HG03521 (cell line): ENCODE data around the gene PYCR2.
A peak's percentile ranks its signal among the peaks of the same experiment; 100 is the strongest.
"Not testable (repeated sequence)": the region's sequence is repeated elsewhere in the genome, so short reads cannot be mapped to it uniquely, and the experiment has no call there.

Experiments used
- ATAC-seq: cut with Tn5 transposase; IDR thresholded peaks from one replicate; pipeline ENCODE4 v1.9.1; 2021; ENCODE audit warnings: mild to moderate bottlenecking, moderate library complexity; ENCODE audit not compliant: unreplicated experiment

Gene PYCR2

DNA sequence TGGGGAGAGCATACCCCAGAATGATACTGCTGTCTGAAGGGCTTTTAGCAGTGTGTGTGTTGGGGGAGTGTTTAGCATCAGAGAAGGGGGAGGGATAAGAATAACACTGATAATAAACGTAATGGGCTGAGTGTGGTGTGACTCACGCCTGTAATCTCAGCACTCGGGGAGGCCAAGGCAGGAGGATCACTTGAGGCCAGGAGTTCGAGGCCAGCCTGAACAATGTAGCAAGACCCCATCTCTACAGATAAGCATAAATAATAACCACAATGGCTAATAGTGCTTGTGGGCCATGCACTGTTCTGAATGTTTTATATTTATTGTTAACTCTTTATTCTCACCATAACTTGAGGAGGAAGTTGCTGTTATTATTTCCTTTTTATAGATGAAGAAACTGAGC lies 19.5 kb upstream of the PYCR2 start:
- no peak for ATAC-seq

DNA sequence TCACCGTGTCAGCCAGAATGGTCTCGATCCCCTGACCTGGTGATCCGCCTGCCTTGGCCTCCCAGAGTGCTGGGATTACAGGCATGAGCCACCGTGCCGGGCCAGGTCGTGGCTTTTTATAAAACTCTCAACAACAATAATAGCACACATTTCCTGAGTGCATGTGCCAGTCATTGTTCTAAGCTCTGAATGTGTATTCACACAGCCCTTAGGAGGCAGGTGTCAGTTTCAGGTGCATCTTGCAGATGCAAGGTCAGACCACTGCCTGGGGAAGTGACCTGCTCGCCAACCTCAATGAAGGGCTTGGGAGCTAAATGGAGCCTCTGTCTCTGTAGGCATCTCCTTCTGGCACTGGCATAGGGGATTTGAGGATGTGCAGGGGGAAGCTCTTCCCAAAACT lies 18.5 kb upstream of the PYCR2 start:
- ATAC-seq, result peak; percentile 68

DNA sequence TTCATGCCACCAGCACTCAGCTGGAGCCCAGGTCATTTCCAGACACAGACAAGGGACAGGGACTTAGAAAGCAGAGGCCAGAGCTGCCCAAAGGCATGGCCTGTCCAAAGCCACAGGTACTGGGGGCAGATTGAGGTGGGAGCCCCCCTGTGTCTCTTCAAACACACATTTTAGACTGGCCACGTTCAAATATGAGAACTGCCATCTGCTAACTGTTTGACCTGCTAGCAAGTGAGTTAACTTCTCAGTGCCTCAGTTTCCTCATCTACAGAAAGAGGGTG lies 17.8 kb upstream of the PYCR2 start:
- no peak for ATAC-seq

DNA sequence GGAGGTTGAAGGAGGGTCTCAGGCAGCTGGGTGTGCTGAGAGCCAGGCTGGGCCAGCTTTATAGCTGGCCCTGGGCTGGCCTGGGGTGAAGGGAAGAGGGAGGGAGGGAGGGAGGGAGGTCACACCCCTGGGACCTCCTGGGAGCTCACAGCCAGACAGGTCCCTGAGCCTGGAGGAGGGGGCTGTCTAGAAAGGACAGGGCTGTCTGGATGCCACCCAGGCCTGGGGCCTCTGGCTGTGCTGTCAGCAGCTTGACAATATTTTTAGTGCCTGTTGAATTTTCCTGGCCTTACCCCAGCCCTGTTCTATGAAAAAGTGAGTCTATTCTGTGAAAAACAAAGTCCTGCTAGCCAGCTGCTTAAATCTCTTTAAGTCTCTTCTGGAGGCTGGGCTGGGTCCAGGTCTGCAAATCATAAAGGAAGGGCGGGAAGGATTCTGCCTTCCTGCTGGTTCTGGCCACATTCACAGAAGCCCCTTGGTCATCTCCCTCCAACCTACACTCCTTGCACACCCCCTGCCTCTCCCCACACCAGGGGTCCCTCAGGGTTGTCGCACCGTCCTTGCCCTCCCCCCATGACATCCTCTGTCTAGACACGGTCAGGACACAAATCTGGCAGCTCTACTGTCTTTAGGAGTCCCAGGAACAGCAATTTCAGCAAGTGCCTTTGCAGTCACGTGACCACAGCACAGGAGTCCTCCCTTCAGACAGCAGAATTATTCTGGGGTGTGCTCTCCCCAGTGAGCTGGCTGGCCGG lies 17.3 kb upstream of the PYCR2 start, which contains the start of gene LEFTY2:
LEFTY2 (minus strand) TSS at position 34 of the 755 bp plus-strand sequence. CDS start 80 bp downstream, outside the sequence.
- ATAC-seq, result no peak

DNA sequence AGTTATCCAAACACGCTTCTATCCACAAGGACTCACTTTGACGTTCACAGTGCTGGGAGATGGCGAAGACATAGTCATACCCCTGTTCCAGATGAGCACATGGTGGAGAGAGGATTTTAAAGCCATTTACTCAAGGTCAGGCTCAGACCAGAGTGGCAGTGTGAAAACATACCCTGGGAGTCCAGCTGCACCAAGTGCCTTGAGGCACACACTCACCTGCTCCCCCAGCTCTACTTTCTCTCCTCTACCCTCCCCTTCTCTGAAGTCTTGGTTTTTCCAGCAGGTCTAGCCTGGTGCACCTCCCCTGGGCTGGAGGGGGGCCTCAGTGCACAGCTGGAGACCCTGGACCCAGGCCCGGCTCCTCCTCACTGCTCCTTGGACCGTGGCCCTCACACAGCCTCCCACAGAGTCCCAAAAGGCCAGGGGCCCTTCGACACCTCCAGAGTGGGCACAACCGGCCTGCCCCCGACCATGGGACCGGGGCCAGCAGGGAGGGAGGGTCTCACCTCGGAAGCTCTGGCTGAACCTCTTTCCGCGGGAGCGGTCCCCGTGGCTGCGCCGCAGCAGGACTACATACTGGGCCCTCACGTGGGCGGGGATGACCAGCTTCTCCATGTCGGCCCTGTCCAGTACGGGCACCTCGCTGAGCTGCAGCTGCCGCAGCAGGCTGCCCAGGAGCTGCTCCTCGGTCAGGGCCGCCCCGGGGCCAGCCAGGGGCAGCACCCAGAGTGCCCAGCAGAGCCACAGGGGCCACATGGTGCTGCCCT lies 16.5 kb upstream of the PYCR2 start:
- no peak for ATAC-seq

DNA sequence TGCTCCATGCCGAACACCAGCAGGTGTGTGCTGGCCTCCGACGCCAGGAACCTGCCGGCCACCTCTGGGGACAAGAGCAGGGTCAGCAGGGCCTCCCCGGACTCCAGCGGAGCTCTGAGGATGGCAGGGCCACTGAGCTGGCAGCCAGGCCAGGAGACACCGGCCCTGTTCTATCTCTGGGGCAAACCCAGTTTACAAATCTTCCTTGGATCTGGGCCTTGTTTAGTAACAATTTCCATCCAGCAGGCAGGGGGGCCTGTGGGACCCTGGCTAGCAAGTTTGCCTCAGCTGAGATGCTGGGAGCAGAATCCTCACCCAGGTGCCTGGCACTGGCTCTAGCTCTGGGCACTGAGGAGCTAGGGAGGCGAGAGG lies 15.9 kb upstream of the PYCR2 start:
- ATAC-seq, result not testable (repeated sequence)

DNA sequence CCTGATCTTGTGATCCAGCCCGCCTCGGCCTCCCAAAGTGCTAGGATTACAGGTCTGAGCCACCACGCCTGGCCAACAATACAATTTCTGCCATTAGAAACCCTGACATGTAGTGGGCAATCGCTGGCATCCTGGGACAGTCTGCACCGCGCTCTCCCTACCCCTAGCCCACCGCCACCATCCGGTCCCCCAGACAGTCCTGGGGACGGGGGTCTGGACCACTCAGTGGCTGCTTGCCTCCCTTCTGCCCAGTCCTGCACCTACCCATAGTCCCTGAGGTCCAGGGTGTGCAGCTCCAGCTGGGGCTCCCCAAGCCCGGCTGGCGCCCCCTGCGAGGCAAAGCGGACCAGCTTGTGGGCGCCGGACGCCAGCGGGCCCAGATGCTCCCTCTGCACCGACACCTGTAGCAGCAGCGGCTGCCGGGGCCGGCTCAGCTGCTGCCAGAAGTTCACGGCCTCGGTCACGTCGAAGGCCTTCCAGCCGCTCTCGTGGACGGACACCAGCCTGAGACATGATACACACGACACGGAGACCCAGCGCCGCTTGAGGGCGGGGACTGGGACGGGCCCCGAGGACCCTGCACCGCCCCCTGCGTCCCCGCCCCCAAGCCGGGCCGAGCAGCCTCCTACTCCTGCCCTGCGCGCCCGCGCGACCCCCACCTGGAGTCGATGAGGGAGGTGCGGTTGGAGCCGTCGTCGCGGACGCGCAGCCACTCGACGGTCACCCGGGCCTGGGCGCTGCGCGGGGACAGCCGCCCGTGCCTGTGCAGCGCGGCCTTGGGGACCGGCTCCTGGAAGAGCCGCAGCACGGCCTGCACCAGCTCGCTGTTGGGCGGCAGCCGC lies 15.3 kb upstream of the PYCR2 start:
- not testable (repeated sequence) for ATAC-seq

DNA sequence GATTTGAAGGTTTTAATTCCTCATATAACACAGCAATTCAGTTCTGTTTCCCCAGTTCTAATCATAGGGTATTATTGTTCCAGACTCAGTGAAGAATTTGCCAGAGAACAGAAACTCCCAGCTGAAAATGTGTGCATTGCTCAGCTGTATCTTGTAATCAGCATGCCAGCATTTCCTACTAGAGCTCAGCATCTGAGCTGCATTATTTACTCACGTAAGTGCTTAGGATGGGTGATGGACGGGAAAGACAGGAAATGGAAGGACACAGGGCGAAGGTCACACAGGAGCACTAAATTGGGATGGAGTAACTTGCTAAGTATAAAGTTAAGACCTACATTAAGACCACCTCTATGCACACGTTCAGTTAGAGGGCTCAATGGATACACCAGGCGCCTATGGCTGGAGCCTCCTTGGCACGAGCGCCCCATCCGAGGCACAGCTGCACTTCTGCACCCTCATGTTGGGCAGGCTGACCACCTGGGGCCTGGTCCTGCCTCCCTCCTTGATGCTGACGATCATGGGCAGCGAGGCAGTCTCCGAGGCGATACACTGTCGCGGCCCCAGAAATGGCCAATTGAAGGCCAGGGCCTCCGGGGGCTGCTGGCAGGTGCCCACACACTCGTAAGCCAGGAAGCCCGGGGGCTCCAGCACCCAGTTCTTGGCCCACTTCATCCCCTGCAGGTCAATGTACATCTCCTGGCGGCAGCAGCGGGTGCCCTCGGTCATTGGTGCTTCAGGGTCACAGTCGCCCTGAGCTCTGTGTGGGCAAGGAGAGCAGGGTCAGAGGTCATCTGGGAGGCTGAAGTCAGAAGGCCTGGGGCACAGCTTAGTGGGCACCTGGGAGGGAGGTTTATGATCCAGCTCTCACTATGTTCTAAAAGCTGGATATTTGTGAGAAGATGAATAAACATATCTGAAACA lies 13.3 kb upstream of the PYCR2 start:
- no peak for ATAC-seq

DNA sequence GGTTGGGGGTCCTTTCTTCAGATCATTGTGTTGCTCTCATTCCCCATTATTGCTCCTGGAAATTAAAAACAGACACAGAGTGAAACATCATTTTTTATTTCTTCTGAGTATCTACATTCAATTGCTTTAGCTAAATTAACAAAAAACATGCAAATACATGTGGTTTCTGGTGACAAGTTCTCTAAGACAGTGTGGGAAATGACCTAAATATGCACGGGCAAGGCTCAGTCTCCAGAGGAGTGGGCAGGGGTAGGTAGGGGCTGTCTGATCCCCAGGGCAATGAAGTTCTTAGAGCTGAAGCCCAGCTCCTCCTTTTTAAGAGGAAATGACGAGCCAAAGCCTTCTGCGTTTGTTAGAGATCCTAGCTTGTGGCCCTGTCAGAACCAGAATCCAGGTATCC lies 12.5 kb upstream of the PYCR2 start:
- no peak for ATAC-seq

DNA sequence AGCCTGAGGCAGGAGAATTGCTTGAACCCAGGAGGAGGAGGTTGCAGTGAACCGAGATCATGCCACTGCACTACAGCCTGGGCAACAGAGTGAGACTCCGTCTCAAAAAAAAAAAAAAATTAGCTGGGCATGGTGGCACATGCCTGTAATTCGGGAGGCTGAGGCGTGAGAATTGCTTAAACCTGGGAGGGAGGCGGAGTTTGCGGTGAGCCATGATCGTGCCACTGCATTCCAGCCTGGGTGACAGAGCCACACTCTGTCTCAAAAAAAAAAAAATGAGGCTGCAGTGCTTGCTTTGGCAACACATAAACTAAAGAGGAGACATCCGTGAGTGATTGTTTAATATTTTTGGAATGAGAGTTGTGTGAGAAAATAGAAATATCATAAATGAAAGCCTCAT lies 12.0 kb upstream of the PYCR2 start:
- ATAC-seq, result not testable (repeated sequence)

DNA sequence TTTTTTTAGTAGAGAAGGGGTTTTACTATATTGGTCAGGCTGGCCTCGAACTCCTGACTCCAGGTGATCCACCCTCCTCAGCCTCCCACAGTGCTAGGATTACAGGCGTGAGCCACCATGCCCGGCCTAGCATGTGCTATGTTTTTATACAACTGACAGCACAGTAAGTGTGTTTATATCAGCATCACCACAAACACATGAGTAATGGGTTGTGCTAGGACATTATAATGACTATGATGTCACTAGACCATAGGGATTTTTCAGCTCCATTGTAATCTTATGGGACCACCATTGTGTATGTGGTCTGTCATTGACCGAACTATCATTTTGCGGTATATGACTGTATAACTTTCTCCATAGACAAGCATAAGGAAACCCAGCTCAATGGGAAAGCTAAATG lies 10.7 kb upstream of the PYCR2 start:
- ATAC-seq, result no peak

DNA sequence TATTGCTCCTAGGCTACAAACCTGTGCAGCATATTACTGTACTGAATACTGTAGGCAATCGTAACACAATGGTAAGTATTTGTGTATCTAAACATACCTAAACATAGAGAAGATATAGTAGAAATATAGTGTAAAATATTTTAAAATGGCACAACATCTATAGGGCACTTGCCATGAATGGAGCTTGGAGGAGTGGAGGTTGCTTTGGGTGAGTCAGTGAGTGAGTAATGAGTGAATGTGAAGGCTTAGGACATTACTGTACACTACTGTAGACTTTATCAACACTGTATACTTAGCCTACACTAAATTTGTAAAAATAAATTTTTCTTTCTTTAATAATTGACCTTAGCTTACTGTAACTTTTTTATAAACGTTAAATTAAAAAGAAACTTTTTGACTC lies 9.0 kb upstream of the PYCR2 start:
- no peak for ATAC-seq

DNA sequence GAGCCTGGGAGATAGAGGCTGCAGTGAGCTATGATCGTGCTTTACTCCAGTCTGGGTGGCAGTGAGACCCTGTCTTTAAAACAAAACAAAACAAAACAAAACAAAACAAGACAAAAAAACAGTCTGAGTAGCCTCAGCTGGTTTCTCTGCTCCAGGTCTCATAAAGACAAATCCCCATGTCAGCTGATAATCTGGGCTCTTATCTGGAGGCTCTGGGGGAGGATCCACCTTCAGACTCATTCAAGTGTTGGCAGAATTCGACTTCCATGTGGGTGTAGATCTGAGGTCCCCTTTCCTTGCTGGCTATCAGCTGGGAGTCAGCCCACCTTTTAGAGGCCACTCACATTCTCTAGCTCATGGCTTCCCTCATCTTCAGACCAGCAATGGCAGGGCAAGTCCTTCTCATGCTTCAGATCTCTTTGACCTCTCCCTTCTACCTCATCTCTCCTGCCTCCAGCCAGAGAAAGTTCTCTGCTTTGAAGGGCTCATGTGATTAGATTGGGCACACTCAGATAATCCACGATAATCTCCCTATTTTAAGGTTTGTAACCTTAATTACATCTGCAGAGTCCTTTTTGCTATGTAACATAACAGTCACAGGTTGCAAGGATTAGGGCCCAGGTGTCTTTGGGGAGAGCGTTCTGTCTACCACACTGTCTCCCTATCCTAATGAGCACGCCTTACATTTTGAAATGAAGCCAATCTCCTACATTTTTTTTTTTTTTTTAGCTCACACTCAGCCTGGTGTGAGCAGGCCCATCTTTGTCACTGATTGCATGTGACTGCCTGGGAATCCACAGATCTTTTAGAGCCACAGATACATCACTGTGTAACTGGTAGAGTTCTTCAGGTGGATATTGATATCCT lies 7.5 kb upstream of the PYCR2 start:
- ATAC-seq, result no peak

DNA sequence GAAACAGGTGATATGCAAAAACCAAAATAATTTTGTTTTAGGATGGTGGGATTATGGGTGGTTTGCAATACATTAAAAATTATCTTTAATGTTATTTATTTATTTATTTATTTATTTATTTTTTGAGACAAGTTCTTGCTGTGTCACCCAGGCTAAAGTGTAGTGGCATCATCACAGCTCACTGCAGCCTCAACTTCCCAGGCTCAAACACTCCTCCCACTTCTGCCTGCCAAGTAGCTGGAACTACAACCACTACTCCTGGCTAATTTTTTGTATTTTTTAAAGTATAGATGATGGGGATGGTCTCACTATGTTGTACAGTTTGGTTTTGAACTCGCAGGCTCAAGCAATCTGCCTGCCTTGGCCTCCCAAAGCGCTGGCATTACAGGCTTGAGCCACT lies 6.5 kb upstream of the PYCR2 start:
- no peak for ATAC-seq

DNA sequence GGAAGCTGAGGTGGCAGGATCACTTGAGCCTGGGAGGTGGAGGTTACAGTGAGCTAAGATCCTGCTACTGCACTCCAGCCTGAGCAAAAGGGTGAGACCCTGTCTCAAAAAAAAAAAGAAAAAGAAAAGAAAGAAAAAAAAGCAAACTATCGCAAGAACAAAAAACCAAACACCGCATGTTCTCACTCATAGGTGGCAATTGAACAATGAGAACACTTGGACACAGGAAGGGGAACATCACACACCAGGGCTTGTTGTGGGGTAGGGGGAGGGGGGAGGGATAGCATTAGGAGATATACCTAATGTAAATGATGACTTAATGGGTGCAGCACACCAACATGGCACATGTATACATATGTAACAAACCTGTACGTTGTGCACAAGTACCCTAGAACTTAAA lies 5.4 kb upstream of the PYCR2 start:
- not testable (repeated sequence) for ATAC-seq

DNA sequence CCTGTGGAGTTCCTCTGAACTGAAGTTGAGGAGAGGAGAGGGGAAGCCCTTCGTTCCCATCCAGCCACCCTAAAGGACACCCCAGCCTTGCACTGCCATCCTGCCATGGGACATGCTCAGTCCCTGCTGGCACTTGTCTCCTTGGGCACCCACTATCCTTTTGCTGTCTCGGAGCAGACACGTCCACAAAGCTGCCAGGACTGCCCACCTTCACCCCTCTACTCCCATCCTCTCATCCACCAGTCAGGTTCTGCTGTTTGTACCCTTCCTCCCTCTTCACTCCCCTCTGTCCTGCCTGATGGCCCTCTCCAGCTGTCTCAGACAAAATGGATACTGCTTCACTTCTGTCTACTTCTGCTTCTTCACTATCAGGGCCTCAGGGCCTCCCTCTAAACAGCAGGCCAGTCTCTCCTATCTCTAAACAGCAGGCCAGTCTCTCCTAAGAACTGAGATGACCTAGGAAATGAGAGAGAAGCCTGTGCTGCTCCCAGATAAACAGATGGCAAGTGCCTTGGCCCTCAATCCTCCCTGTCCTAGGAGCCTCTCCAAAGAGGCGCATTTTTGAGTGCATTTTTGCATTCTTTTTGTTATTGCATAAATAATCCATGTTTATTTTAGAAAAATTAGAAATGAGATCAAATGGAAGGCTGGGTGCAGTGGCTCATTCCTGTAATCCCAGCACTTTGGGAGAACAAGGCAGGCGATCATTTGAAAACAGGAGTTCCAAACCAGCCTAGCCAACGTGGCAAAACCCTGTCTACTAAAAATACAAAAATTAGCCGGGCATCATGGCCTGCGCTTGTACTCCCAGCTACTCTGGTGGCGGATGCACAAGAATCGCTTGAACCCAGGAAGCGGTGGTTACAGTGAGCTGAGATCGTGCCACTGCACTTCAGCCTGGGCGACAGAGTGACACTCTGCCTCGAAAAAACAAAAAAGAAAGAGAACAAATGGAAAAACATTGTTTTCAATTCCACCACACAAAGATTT lies 4.4 kb upstream of the PYCR2 start:
- ATAC-seq, result no peak

DNA sequence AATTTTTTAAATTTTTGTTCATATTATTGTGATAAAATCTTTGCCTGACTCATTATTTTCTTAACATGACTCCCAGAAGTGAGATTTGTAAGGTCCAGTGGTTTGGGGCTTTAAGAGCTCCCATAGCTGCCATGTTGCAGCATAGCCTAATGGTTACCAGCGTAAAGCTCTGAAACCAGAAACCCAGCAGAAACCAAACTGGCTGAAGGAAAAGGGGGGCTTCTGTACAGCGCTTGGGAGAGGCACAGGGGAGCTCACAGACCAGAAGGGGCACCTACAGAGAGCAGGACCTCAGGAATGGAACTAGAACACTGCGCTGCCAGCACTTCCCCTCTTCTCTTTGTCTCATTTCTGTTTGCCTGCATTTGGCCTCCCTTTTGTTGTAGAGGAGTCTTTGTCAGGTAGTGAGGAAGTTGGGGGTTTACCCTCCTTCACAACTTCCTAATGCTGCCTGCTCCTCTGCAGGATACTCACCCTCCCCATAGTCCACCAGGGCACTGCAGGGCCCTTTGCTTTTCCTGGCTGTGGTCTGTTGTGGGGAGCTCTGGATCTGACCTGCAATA lies 2.6 kb upstream of the PYCR2 start:
- ATAC-seq, result no peak

DNA sequence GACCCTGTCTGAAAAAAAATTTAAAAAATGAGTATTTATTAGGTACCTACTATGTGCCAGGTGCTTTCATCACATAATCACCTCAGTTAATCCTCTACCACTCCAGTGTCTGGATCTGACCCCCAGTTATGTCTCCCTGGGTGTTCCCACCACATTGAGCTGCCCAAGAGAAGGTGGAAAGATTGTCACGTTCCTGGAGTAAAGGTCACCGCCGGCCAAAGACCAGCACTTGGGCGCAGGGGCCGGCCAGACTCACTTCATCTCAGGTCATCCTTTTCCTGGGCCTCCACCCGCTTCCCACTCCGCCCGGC lies 714 bp downstream of the PYCR2 start:
- ATAC-seq, result no peak
